HG03159 (cell line): Measurements from ENCODE around the gene FCRL3.
"Not testable (repeated sequence)": the region's sequence is repeated elsewhere in the genome, so short reads cannot be mapped to it uniquely, and the experiment has no call there.

ENCODE experiments used
- ATAC-seq: cut with Tn5 transposase; IDR thresholded peaks from one replicate; pipeline ENCODE4 v1.9.1; 2021; ENCODE audit warnings: mild to moderate bottlenecking, moderate library complexity; ENCODE audit not compliant: unreplicated experiment

The FCRL3 gene

DNA sequence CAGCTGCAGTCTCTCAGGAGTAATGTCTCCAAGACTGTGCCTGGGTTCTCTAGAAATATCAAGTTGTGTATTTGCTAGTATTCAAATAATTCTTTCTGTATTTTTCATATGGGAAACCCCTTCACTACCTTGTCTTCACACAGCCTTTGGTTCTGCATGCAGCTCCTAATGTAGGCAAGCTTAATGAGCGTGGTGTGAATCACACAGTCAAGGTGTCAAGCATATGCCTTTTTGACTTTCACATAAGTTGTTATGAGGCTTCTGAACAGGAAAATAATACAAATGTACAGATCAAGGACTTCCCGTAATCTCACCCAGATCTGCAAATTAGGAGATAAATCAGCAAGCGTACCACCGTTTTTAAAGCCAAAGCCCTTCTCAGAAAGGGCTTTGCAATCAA, at the start of gene FCRL3:
FCRL3 (minus strand) TSS at position 38 of the 400 bp plus-strand sequence. CDS start 280 bp downstream, outside the sequence.
- no peak for ATAC-seq

GRCh38 chr1:157748262-157748817, 47.8 kb upstream of the FCRL3 start:
- no peak for ATAC-seq

GRCh38 chr1:157739229-157739901, 38.8 kb upstream of the FCRL3 start:
- ATAC-seq, result no peak

- ATAC-seq, result not testable (repeated sequence)
These were observed 35.4 kb upstream of the FCRL3 start for GRCh38 chr1:157735991-157736390.

DNA sequence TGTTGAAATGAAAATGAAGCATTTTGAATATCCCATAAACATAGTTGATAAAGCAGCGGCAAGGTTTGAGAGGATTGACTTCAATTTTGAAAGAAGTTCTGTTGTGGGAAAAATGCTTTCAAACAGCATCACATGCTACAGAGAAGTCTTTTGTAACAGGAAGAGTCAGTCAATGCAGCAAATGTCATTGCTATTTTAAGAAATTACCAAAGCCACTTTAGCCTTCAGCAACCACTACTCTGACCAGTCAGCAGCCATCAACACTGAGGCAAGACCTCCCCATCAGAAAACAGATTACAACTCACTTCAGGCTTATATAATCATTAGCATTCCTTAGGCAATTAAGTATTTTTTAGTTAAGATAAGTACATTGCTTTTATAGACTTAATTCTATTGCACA, 33.8 kb upstream of the FCRL3 start:
- ATAC-seq, result no peak

GRCh38 chr1:157732755-157733154, 32.2 kb upstream of the FCRL3 start:
- no peak for ATAC-seq

DNA sequence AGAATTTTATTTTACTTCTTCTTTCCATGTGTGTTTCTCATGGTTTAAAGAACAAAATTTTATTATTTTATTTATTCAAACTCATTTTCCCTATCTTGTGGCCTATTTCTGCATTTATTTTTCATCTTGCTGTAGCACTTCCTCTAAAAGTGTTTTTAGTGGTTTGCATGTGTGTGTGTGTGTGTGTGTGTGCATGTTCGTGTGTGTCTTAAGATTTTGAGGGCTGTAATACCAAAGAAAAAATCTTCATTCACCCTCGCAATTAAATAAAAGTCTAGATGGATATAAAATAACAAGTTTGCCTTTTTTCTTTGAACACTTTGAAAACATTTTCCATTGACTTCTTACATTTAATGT, 24.6 kb upstream of the FCRL3 start:
- no peak for ATAC-seq

- ATAC-seq, result no peak
These were observed 24.1 kb upstream of the FCRL3 start for GRCh38 chr1:157724537-157725220.

GRCh38 chr1:157723157-157723556, 22.6 kb upstream of the FCRL3 start:
- ATAC-seq, result no peak

DNA sequence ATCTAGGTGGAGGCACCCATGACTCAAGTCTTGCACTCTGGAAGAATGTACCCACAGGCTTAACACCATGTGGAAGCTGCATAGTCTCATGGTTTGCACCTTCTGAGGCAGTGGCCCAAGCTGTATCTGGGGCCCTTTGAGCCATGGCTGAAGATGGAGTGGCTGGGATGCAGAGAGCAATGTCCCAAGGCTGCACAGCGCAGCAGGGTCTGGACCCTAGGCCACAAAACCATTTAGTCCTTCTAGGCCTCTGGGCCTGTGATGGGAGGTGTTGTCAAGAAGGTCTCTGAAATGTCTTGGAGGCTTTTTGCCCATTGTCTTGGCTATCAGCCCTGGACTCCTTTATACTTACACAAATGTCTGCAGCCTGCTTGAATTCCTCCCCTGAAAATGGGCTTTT, 21.4 kb upstream of the FCRL3 start:
- no peak for ATAC-seq

- no peak for ATAC-seq
These were observed 15.2 kb upstream of the FCRL3 start for GRCh38 chr1:157715736-157716135.

- ATAC-seq, result no peak
These were observed 11.2 kb upstream of the FCRL3 start for GRCh38 chr1:157711802-157712201.

GRCh38 chr1:157704878-157705277, 4.3 kb upstream of the FCRL3 start:
- ATAC-seq, result no peak

- ATAC-seq, result no peak
These were observed 3.4 kb upstream of the FCRL3 start for GRCh38 chr1:157703981-157704380.

GRCh38 chr1:157702308-157702825, 1.8 kb upstream of the FCRL3 start:
- ATAC-seq, result no peak

DNA sequence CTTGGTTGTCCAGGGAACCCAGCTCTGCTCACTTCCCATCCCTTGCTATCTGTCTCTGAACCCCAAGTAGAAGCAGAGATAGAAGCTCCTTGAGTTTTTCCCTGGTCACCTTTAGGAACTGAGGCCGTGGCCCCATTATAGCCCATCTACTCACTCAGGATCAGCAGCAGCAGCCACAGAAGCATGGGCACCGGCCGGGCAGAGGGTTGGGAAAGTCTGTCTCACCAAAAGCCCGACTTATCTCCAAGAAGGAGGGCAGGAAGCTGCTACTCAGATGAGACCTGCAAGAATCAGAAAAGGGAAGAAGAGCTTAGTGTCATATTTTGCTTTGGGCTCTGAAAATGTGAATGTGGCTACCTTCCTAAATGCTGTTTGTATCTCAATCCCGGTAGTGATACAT, 264 bp downstream of the FCRL3 start:
- no peak for ATAC-seq

DNA sequence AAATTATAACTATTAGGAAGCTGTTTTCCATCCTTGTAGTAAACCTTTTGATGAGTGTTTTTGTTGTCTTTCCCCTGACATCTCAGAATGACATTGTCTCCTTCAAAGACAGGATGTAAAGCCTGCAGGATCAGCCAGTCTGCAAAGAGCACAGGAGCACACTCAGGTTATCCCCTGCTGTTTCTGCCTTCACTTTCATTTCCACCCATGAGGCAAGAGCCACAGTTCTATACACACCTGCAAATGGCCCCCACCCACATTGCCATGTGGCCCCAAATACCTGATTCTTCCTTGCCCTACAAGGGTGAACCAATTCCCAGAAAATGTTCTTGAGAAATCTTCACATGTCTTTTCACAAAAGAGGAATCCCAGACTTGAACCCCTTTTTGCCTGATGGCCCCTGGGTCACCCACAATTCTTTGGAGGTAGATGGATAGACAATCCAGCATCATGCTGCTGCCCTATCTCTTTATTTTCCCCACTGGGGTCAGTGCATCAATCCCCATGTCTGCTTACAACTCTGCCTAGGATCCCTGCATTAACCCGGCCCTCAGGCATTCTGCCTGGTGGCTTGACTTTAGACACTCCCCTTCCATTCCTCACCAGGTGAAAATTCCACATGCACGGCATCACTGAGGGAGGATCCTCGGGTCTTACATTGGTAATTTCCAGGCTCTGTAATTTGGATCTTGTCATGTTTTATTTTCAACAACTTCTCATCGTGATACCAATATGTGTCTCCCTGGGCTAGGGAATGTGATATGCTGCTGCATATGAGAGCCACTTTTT, 2.6 kb downstream of the FCRL3 start:
- no peak for ATAC-seq

GRCh38 chr1:157696966-157697628, 3.5 kb downstream of the FCRL3 start:
- no peak for ATAC-seq

GRCh38 chr1:157695417-157695816, 5.2 kb downstream of the FCRL3 start:
- no peak for ATAC-seq

DNA sequence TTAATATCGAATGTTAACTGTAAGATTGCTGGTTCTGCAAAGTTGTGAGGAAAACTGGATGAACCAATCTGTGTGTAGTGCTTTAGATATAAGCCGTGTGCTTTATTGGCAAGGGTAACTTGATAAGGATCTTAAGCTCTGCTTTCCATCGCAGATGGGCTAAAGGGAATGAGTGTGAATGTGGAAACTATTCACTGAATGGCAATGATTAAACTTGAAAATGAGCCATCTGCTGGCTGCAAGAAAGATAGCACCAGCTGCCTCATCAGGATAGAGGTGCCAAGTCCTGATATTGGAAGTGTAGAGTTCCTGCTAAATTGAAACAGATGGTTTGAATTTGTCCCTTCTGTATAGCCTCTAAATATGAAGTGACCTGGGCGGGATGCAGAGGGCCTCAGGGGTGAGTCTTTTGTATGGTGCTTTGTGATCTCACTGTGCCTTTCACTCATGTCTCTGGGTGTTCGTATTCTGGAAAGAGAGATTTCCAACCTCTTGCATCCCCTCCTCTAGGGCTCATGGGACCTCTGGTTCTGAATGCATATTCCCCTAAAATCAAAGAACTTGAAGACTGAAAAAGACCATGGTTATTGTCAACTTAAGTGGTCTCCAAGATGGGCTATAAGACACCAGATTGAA, 9.2 kb downstream of the FCRL3 start:
- no peak for ATAC-seq
